Right hindlimb (tissue), 1 donor: ENCODE measurements around the gene STXBP5L.
"Not testable (repeated sequence)": the region's sequence is repeated elsewhere in the genome, so short reads cannot be mapped to it uniquely, and the experiment has no call there.

ENCODE experiments used
- DNase-seq: peaks from one replicate; pipeline ENCODE4 v3.0.0-alpha.2; 2018

STXBP5L gene

GRCh38 chr3:121436074-121436473 lies 528.1 kb downstream of the STXBP5L start:
- DNase-seq = no peak

GRCh38 chr3:121436641-121437040 lies 528.6 kb downstream of the STXBP5L start:
- no peak for DNase-seq

- no peak for DNase-seq
Observed at GRCh38 chr3:121443456-121443855, 535.5 kb downstream of the STXBP5L start.

GRCh38 chr3:121451752-121452151 lies 543.7 kb downstream of the STXBP5L start:
- not testable (repeated sequence) for DNase-seq

GRCh38 chr3:121462565-121462964 lies 554.6 kb downstream of the STXBP5L start:
- no peak for DNase-seq

- no peak for DNase-seq
Observed at GRCh38 chr3:121463745-121464144, 555.7 kb downstream of the STXBP5L start.

- DNase-seq = no peak
Observed at GRCh38 chr3:121467085-121467484, 559.1 kb downstream of the STXBP5L start.

- no peak for DNase-seq
Observed at GRCh38 chr3:121473001-121473400, 565.0 kb downstream of the STXBP5L start.
